K562 (cell line): ENCODE data around the gene ADD2. TPM values are rescaled to one million over a fixed set of nuclear protein-coding genes. Genes with fewer than 3 reads are reported as not detected.

Experiments
- ATAC-seq: fragments of 200-7000 bp; cut with Tn5 transposase; 3 replicates; pipeline ENCODE4 v1.9.1; 2020; ENCODE audit warnings: moderate library complexity
- BruUV-seq: library from RNA; stranded (reverse); fragments of 400-500 nt; replicated peaks from 2 replicates; lab custom pipeline; 2021; lab: Mats Ljungman, UMichigan
- CTCF ChIA-PET: fragments of 300-600 bp; formaldehyde crosslinking; extraction: SDS; loops from one replicate; lab custom pipeline; 2021; ENCODE audit warnings: low intra/inter-chr PET ratio; lab: Yijun Ruan, JAX
- POLR2A ChIA-PET: fragments of 300-600, 350-650 bp; sonication (Branson Sonifier 250); formaldehyde crosslinking; extraction: SDS; loops from one replicate; lab custom pipeline; 2021; ENCODE audit warnings: antibody characterized with exemption, inconsistent platforms; lab: Yijun Ruan, JAX
- DNase-seq, 4 experiments: peaks; one replicate each; pipeline versions ENCODE4 v3.0.0 to v3.0.0-alpha.2; 2011 to 2018; ENCODE audit warnings: low spot score in 3 of 4, mixed read lengths in 3 of 4; ENCODE audit errors: extremely low read depth in 1 of 4
- FAIRE-seq: peaks from 2 replicates; lab custom pipeline; 2011; peaks lifted over from hg19 to GRCh38; lab: Jason Lieb, UNC
- H2AFZ ChIP-seq: 2 replicates; pipeline ENCODE4 v1.6.0; 2011; ENCODE audit warnings: low read depth, low read length, control low read depth, inconsistent platforms
- H3K27ac ChIP-seq: fragments of 200-600 bp; 3 replicates; pipeline ENCODE4 v1.8.0; 2011; ENCODE audit warnings: low read depth, mild to moderate bottlenecking, control low read depth, inconsistent platforms, low read length, moderate library complexity, mixed read lengths; ENCODE audit errors: extremely low read depth
- H3K27me3 ChIP-seq, 2 experiments: fragments of 300-600 bp in 1 of 2; 2 replicates in 1 of 2; 3 replicates in 1 of 2; pipeline versions ENCODE4 v1.6.0 to v1.8.0; 2011; ENCODE audit warnings: inconsistent platforms in 2 of 2, low read length in 2 of 2, mild to moderate bottlenecking in 1 of 2, mixed read lengths in 1 of 2, moderate library complexity in 1 of 2; ENCODE audit not compliant: control insufficient read depth in 2 of 2, insufficient read depth in 2 of 2
- H3K36me3 ChIP-seq: fragments of 300-600 bp; 3 replicates; pipeline ENCODE4 v1.8.0; 2011; ENCODE audit warnings: mild to moderate bottlenecking, low read length, inconsistent platforms; ENCODE audit not compliant: control insufficient read depth, insufficient read depth
- H3K4me1 ChIP-seq, 2 experiments: fragments of 200-600 bp in 1 of 2; replicated peaks in 1 of 2; 2 replicates in 1 of 2; 3 replicates in 1 of 2; pipeline versions ENCODE4 v1.5.1 to v1.8.0; 2011; ENCODE audit warnings: inconsistent platforms in 2 of 2, low read length in 2 of 2, mild to moderate bottlenecking in 1 of 2, mixed read lengths in 1 of 2, moderate library complexity in 1 of 2; ENCODE audit not compliant: control insufficient read depth in 2 of 2, insufficient read depth in 2 of 2
- H3K4me2 ChIP-seq: 2 replicates; pipeline ENCODE4 v1.6.1; 2011; ENCODE audit warnings: low read length, control low read depth, inconsistent platforms, mixed read lengths; ENCODE audit not compliant: insufficient read depth
- H3K4me3 ChIP-seq: fragments of 200-600 bp; sonication (generic), shearing (Covaris generic); 2 replicates; pipeline ENCODE4 v1.5.1; 2016; ENCODE audit warnings: control low read depth, inconsistent platforms
- H3K79me2 ChIP-seq: fragments of 200-600 bp; 3 replicates; pipeline ENCODE4 v1.8.0; 2011; ENCODE audit warnings: low read length, inconsistent platforms; ENCODE audit not compliant: control insufficient read depth, insufficient read depth
- H3K9ac ChIP-seq, 2 experiments: 2 replicates each; pipeline versions ENCODE4 v1.6.0 to v1.6.1; 2011; ENCODE audit warnings: low read depth in 2 of 2, low read length in 2 of 2, control low read depth in 1 of 2, inconsistent platforms in 1 of 2, mild to moderate bottlenecking in 1 of 2, mixed read lengths in 1 of 2; ENCODE audit not compliant: insufficient read depth in 1 of 2
- H3K9me1 ChIP-seq: one replicate; pipeline ENCODE4 v1.6.0; 2011; ENCODE audit warnings: inconsistent platforms, mild to moderate bottlenecking, low read length, moderate library complexity; ENCODE audit not compliant: control insufficient read depth, insufficient read depth
- H3K9me3 ChIP-seq: replicated peaks from 2 replicates; pipeline ENCODE4 v1.5.1; 2011; ENCODE audit warnings: low read depth, low read length, inconsistent platforms; ENCODE audit not compliant: control insufficient read depth, insufficient read depth
- H4K20me1 ChIP-seq: replicated peaks from 2 replicates; pipeline ENCODE4 v1.6.1; 2011; ENCODE audit warnings: low read length, inconsistent platforms, mixed read lengths; ENCODE audit not compliant: control insufficient read depth, insufficient read depth
- HMGN3 ChIP-seq: IDR thresholded peaks from 2 replicates; pipeline ENCODE4 v1.6.1; 2011; ENCODE audit warnings: borderline replicate concordance, low read depth, mild to moderate bottlenecking, mixed read lengths, low read length; ENCODE audit not compliant: insufficient read length; ENCODE audit errors: extremely low read depth
- KLF1 ChIP-seq: fragments of 450-650 bp; IDR thresholded peaks from 2 replicates; pipeline ENCODE4 v1.6.1; 2016; ENCODE audit warnings: missing genetic modification characterization, missing compliant biosample characterization
- RAD51 ChIP-seq: fragments of 450-650 bp; IDR thresholded peaks from 2 replicates; pipeline ENCODE4 v1.7.1; 2016; ENCODE audit warnings: low read depth, mild to moderate bottlenecking, borderline replicate concordance
- SP2 ChIP-seq: IDR thresholded peaks from 2 replicates; pipeline ENCODE4 v1.6.1; 2011; ENCODE audit warnings: mild to moderate bottlenecking, low read depth, low read length, moderate library complexity; ENCODE audit not compliant: poor library complexity, severe bottlenecking; ENCODE audit errors: extremely low read depth
- UBTF ChIP-seq, 2 experiments: IDR thresholded peaks; 2 replicates each; pipeline ENCODE4 v1.6.1; 2012; ENCODE audit warnings: improper control_type of control experiment in 2 of 2, low read depth in 2 of 2, low read length in 2 of 2, borderline replicate concordance in 1 of 2
- ZKSCAN3 ChIP-seq: fragments of 250-450 bp; sonication (Bioruptor Pico); IDR thresholded peaks from 2 replicates; pipeline ENCODE4 v1.4.0; 2020
- WGBS: fragments of 100-300 bp; shearing (Covaris generic); methylation state at CpG from one replicate; pipeline ENCODE4 v1.1.6; 2016; ENCODE audit warnings: low coverage, mixed read lengths; ENCODE audit not compliant: insufficient coverage; ENCODE audit errors: missing lambda C conversion rate; 5-methylcytosine and 5-hydroxymethylcytosine counted together
- in situ Hi-C: fragments of 300-500 bp; cut with MboI; formaldehyde crosslinking; loops from 4 replicates; pipeline ENCODE4 v1.15.0; 2018; ENCODE audit warnings: inconsistent platforms, mixed read lengths
- intact Hi-C: fragments of 100-400 bp; cut with micrococcal nuclease; formaldehyde crosslinking; loops from 2 replicates; pipeline ENCODE4 v1.14.2; 2022
- polyA plus RNA-seq, 8 experiments: library from polyadenylated mRNA; depleted of rRNA in 4 of 8; stranded (reverse) in 5 of 8; unstranded in 3 of 8; fragments of >200 nt; fragmentation: Nextera tagmentation in 2 of 8; fragmentation: Illumina TruSeq in 1 of 8; extraction: Ambion mirVana in 2 of 8; extraction: Trizol in 1 of 8; gene quantifications; 2 replicates each; pipeline versions ENCODE4 v1.2.1 to v1.2.3, GENCODE V29; 2011 to 2014; ENCODE audit warnings: inconsistent platforms in 1 of 8, missing spikeins in 1 of 8
- total RNA-seq, 7 experiments: library from RNA; depleted of rRNA in 6 of 7; stranded (reverse); fragments of >200 nt in 6 of 7; fragmentation: Illumina TruSeq in 2 of 7; extraction: Trizol in 2 of 7; gene quantifications; 2 replicates each; pipeline versions ENCODE4 v1.2.1 to v1.2.3, GENCODE V29; 2011 to 2021; ENCODE audit warnings: low replicate concordance in 1 of 7

Gene ADD2
- total and polyA plus RNA-seq, 9 of the 15 experiments (the other 6 are each of a cell fraction or from before 2014, with no cell fraction given): 3.5 to 63.0 (median 36.2) TPM

- TF ChIP-seq UBTF (IDR thresholded peaks at IDR 0.05; ENCODE audit: borderline replicate concordance in 1 of 2, low read depth in 2 of 2, low read length in 2 of 2) (no peak), KLF1 (no peak), SP2 (no peak), ZKSCAN3 (CRISPR knock-in tag) (no peak)
Measured at GRCh38 chr2:70663411-70663810, 104.6 kb downstream of the ADD2 start (continued).

- H3K4me3 ChIP-seq: no peak overlapping the region
- H3K27ac ChIP-seq: no peak overlapping the region
- H3K9me1 ChIP-seq: no peaks in the 10 kb centered on the region
- FAIRE-seq: no peak
- ChIA-PET CTCF (interaction anchor here (0.6 kb wide), 1 partner anchor 266 kb away, joined by 3 read pairs; no protein-coding TSS in a partner anchor), POLR2A (interaction anchor here (0.6 to 1.6 kb wide), 3 partner anchors 21 to 134 kb away, joined by 3 to 4 read pairs (median 4); no protein-coding TSS in a partner anchor)
- no TSS peak for BruUV-seq
- no peaks in the 10 kb centered on the region; a peak in 1 of 5 replicates for H3K4me1 ChIP-seq
- in situ Hi-C loops: loop anchor here (5.0 kb wide), 1 partner anchor 123 kb away; no protein-coding TSS in a partner anchor
- no peaks in the 10 kb centered on the region for H4K20me1 ChIP-seq
- H3K9me3 ChIP-seq: no peaks in the 10 kb centered on the region
- no peak overlapping the region for H2AFZ ChIP-seq
- peaks cover 24% of the 10 kb centered on the region; the same call in 2 of the 3 replicates for H3K36me3 ChIP-seq
- 0 out of 2 replicates have a peak, but pooled peaks have one; percentile 18 for TF ChIP-seq RAD51
- no peak for TF ChIP-seq HMGN3
- 44% methylated on average over 4 of the region's 5 CpGs for WGBS
- ATAC-seq: peak; percentile 42; the same call in 2 of the 3 replicates
- no peak overlapping the region for H3K4me2 ChIP-seq
- no peaks in the 10 kb centered on the region for H3K79me2 ChIP-seq
- no peak overlapping the region for H3K9ac ChIP-seq
- intact Hi-C loops: no loop called here
- no peaks in the 10 kb centered on the region; a peak in 1 of 5 replicates for H3K27me3 ChIP-seq
- DNase-seq: no peak
Measured at GRCh38 chr2:70659551-70659950, 108.4 kb downstream of the ADD2 start.
